ENCODE results near the gene ADCY10.

DNA sequence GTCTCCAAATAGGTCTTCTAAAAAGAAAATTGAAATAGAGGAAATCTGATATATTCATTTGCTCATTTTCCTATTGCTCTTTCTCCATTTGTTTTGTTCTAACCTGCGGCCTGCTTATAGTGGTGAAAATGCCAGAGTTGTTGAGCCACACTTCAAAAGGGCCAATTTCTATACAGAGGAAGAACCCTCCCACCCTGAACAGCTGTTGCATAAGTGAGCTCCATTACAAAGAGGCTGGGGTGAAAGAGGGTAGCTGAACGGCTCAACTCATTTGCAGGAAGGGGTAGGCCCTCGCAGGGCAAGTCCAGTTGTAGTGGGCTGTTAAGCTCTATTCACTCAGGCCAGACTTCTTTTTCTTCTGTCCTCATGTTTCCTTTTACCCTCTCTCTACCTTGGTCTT, 8.8 kb downstream of the ADCY10 start:
- no peak for TF ChIP-seq POLR2AphosphoS5 (IDR thresholded peaks at IDR 0.05; ENCODE audit: borderline replicate concordance, low read depth, low read length)
- TF ChIP-seq EZH2 (IDR thresholded peaks at IDR 0.05), result no peak
